ENCODE data around the gene PDZRN3.

- no peak for TF ChIP-seq CTCF (IDR thresholded peaks at IDR 0.05)
- no peak for TF ChIP-seq BCL3 (IDR thresholded peaks at IDR 0.05)
- TF ChIP-seq POLR2A (IDR thresholded peaks at IDR 0.05; ENCODE audit: low read length) = no peak
- TF ChIP-seq RFX5 (IDR thresholded peaks at IDR 0.05) = no peak
- no peak for TF ChIP-seq EP300 (IDR thresholded peaks at IDR 0.05)
Observed at GRCh38 chr3:73657186-73657585, 32.4 kb upstream of the PDZRN3 start.
